Type B pancreatic cell (in vitro differentiated cells): ENCODE measurements around the gene SLC35E3. TPM values are rescaled to one million over a fixed set of nuclear protein-coding genes. Genes with fewer than 3 reads are reported as not detected.
A peak's percentile ranks its signal among the peaks of the same experiment; 100 is the strongest.

Source experiments
- DNase-seq: peaks from one replicate; pipeline ENCODE4 v3.0.0; 2021; ENCODE audit warnings: mixed read lengths; ENCODE audit not compliant: unreplicated experiment; ENCODE audit errors: extremely low spot score
- H3K27ac Mint-ChIP-seq: 2 replicates; pipeline ENCODE4 v1.8.0; 2021; ENCODE audit warnings: mild to moderate bottlenecking, mixed read lengths
- H3K27me3 Mint-ChIP-seq: 2 replicates; pipeline ENCODE4 v1.8.0; 2021; ENCODE audit warnings: mixed read lengths
- H3K36me3 Mint-ChIP-seq: 2 replicates; pipeline ENCODE4 v1.8.0; 2021; ENCODE audit warnings: mixed read lengths
- H3K4me1 Mint-ChIP-seq: one replicate; pipeline ENCODE4 v1.8.0; 2021; ENCODE audit warnings: mixed read lengths; ENCODE audit not compliant: unreplicated experiment
- H3K4me3 Mint-ChIP-seq: 2 replicates; pipeline ENCODE4 v1.8.0; 2021; ENCODE audit warnings: mild to moderate bottlenecking, mixed read lengths
- H3K9me3 Mint-ChIP-seq: 2 replicates; pipeline ENCODE4 v1.8.0; 2021; ENCODE audit warnings: mixed read lengths
- CTCF ChIP-seq: fragments of 200-600 bp; sonication (generic); conservative IDR thresholded peaks from 2 replicates; pipeline ENCODE4 v1.5.0; 2021; ENCODE audit warnings: antibody characterized with exemption, mild to moderate bottlenecking
- total RNA-seq: library from RNA; stranded (reverse); gene quantifications from 2 replicates; pipeline ENCODE4 v1.2.1, GENCODE V29; 2021; ENCODE audit warnings: low replicate concordance

Gene SLC35E3
- total RNA-seq, 1 donor from 2014 or later = 10.7 TPM

GRCh38 chr12:68743356-68743755, 2.6 kb upstream of the SLC35E3 start:
- DNase-seq = no peak
- no peak overlapping the region for H3K27ac Mint-ChIP-seq
- H3K4me3 Mint-ChIP-seq = no peak overlapping the region
- H3K36me3 Mint-ChIP-seq = peaks cover 9% of the 10 kb centered on the region
- no peaks in the 10 kb centered on the region for H3K4me1 Mint-ChIP-seq
- no peaks in the 10 kb centered on the region for H3K27me3 Mint-ChIP-seq
- no peaks in the 10 kb centered on the region for H3K9me3 Mint-ChIP-seq
- no peak for TF ChIP-seq CTCF

GRCh38 chr12:68745376-68745903, 536 bp upstream of the SLC35E3 start:
- Mint-ChIP-seq H3K9me3 (no peaks in the 10 kb centered on the region), H3K36me3 (peaks cover 6% of the 10 kb centered on the region), H3K27me3 (no peaks in the 10 kb centered on the region), H3K4me3 (peak overlapping the region; percentile 99), H3K27ac (peak overlapping the region; percentile 89), H3K4me1 (peaks cover 17% of the 10 kb centered on the region)
- no peak for DNase-seq
- no peak for TF ChIP-seq CTCF

- Mint-ChIP-seq H3K4me1 (peaks cover 17% of the 10 kb centered on the region), H3K27ac (peak overlapping the region; percentile 89), H3K4me3 (peak overlapping the region; percentile 99), H3K9me3 (no peaks in the 10 kb centered on the region), H3K27me3 (no peaks in the 10 kb centered on the region), H3K36me3 (peaks cover 6% of the 10 kb centered on the region)
- TF ChIP-seq CTCF = no peak
- no peak for DNase-seq
These were observed 700 bp downstream of the SLC35E3 start for GRCh38 chr12:68746572-68747180.

GRCh38 chr12:68749443-68749842, 3.5 kb downstream of the SLC35E3 start:
- no peak overlapping the region for H3K4me3 Mint-ChIP-seq
- H3K4me1 Mint-ChIP-seq = peaks cover 17% of the 10 kb centered on the region
- no peaks in the 10 kb centered on the region for H3K9me3 Mint-ChIP-seq
- no peaks in the 10 kb centered on the region for H3K27me3 Mint-ChIP-seq
- H3K36me3 Mint-ChIP-seq = peaks cover 14% of the 10 kb centered on the region
- H3K27ac Mint-ChIP-seq = no peak overlapping the region
- DNase-seq = no peak
- no peak for TF ChIP-seq CTCF

- DNase-seq = no peak
- peaks cover 17% of the 10 kb centered on the region for H3K4me1 Mint-ChIP-seq
- no peak overlapping the region for H3K27ac Mint-ChIP-seq
- no peak overlapping the region for H3K4me3 Mint-ChIP-seq
- no peaks in the 10 kb centered on the region for H3K27me3 Mint-ChIP-seq
- H3K9me3 Mint-ChIP-seq = no peaks in the 10 kb centered on the region
- peaks cover 16% of the 10 kb centered on the region for H3K36me3 Mint-ChIP-seq
- no peak for TF ChIP-seq CTCF
These were observed 3.9 kb downstream of the SLC35E3 start for GRCh38 chr12:68749861-68750260.
